AG04449 (cell line): ENCODE measurements around the gene ITGB7.

ENCODE experiments used
- CTCF ChIA-PET: fragments of 350-600 bp; formaldehyde crosslinking; extraction: SDS; loops from one replicate; lab custom pipeline; 2021; ENCODE audit warnings: antibody characterized with exemption; lab: Yijun Ruan, JAX
- POLR2A ChIA-PET: fragments of 400-600, 350-600 bp; formaldehyde crosslinking; extraction: SDS; loops from one replicate; lab custom pipeline; 2020; ENCODE audit warnings: antibody characterized with exemption, inconsistent platforms; lab: Yijun Ruan, JAX
- DNase-seq: peaks from one replicate; pipeline ENCODE4 v3.0.0-alpha.2; 2010; ENCODE audit warnings: low read depth, low spot score
- H3K4me3 ChIP-seq: 2 replicates; pipeline ENCODE4 v1.5.1; 2011; ENCODE audit warnings: low read depth, mild to moderate bottlenecking, control low read depth, low read length
- TF ChIP-seq, protein P1 (sequence below): IDR thresholded peaks from one replicate; pipeline ENCODE4 v1.5.1; 2011; ENCODE audit warnings: mild to moderate bottlenecking, moderate library complexity, low read length, control low read depth, inconsistent platforms; ENCODE audit not compliant: insufficient read depth; ENCODE audit errors: missing control alignments

Gene ITGB7

DNA sequence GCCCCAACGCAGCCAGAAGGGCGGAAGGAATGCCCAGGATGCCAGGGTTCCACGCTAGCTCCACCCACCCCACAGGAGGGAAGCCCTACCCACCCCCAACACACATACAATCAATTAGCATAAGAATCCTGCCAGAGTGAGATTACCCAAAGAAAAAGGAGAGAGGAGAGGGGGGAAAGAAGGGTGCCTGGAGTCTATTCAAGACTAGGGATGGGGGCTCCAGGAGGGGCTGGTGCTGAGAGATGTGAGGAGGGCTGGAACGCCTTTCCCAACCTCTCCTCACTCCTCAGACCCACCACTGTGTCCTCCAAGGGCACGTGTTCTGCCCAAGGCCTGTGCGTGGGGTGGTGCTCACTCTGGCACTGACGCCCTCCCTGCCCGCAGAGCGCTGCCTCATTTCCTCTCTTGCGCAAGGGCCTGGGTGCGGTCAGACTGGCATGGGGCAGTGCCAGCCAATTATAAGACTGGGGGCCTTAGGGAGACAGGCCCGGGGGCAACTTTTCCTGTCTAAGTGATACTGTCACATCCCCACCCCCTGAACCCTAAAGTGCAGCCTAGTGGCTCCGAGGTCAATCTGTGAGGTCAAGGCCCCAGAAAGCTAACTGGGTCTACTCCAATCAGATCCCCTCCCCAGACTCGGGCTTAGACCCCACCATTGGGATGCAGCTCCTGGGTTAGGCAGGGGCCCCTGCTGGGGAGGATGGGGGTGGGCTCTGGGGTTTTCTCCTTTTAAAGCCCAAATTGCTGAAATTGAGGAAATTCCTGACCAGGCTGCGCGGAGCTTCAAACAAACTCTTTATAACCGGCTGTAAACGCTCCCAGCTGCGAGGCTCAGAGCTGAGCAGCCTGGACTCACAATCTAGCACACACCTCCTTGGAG lies 10.2 kb upstream of the ITGB7 start:
- DNase-seq, result no peak
- TF ChIP-seq, protein P1, sequence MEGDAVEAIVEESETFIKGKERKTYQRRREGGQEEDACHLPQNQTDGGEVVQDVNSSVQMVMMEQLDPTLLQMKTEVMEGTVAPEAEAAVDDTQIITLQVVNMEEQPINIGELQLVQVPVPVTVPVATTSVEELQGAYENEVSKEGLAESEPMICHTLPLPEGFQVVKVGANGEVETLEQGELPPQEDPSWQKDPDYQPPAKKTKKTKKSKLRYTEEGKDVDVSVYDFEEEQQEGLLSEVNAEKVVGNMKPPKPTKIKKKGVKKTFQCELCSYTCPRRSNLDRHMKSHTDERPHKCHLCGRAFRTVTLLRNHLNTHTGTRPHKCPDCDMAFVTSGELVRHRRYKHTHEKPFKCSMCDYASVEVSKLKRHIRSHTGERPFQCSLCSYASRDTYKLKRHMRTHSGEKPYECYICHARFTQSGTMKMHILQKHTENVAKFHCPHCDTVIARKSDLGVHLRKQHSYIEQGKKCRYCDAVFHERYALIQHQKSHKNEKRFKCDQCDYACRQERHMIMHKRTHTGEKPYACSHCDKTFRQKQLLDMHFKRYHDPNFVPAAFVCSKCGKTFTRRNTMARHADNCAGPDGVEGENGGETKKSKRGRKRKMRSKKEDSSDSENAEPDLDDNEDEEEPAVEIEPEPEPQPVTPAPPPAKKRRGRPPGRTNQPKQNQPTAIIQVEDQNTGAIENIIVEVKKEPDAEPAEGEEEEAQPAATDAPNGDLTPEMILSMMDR, result no peak
- peak overlapping the region; percentile 95 for H3K4me3 ChIP-seq
- POLR2A ChIA-PET, result interaction anchor here (1.4 kb wide), 1 partner anchor 104 kb away, joined by 3 read pairs; the partner anchor contains the start of gene AAAS
- CTCF ChIA-PET, result interaction anchor here (1.0 to 24.6 kb wide), 10 partner anchors 8 to 128 kb away, joined by 3 to 659 read pairs (median 9); partner anchors contain the start of genes AAAS, ESPL1, ITGB7 and MYG1

DNA sequence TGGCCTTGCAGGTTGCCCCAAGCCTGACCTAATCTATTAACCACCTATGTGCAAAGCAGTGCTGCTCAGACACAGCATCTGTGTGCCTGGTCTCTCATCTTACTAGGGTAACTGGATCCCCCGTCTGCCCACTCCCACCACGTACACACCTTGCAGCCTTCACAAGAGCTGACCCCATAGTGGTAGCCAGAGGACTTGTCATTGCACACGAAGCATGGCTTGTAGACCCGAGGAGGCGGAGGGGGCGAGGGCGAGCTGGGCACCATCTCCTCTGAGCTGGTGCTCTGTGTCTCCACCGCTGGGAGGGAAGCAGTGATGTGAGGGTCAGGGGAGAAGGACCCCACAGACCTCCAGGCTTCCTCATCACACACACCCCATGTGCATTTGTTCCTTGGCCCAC lies 8.4 kb upstream of the ITGB7 start:
- no peak for DNase-seq
- H3K4me3 ChIP-seq, result no peak overlapping the region
- CTCF ChIA-PET, result interaction anchor here (0.8 to 24.6 kb wide), 15 partner anchors 9 to 149 kb away, joined by 3 to 659 read pairs (median 8); partner anchors contain the start of genes AAAS, ESPL1, ITGB7 and MYG1
- TF ChIP-seq, protein P1, result no peak
- POLR2A ChIA-PET, result interaction anchor here (0.9 to 1.3 kb wide), 4 partner anchors 80 to 106 kb away, joined by 3 to 4 read pairs (median 4); partner anchors contain the start of genes AAAS and PFDN5

DNA sequence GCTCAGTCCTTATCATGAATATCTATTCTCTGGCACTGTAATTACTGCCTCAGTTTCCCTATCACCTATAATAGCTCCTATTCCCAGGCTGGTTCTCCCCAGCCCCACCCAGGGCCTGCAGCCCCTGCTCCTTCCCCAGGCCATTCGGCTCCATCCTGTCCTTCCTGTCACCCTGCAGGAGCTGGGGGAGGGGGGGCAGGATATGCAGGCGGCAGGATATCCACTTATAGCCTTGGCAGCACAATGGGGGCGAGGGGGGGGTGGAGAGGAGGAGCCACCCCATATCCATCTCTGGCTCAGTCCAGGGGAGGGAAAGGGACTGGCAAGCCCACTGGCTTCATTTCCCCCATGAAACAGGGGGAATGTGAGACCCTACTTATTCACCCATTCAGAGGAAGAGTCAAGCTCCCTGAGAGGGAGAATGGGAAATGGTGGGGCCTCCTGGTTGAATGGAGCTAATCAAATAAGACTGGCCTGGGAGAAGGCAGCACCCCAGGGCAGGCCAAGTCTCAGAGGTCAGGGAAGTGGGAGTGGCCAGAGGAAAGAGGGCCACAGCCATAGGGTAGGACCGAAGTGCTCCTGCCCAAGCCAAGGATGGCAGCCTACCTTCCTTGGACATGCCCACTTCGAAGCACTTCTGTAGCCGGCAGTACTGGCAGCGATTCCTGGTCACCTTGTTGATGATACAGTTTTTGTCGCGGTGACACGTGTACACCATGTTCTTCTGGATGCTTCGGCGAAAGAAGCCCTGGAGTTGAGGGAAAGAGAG lies 7.8 kb upstream of the ITGB7 start:
- TF ChIP-seq, protein P1, result no peak
- CTCF ChIA-PET, result interaction anchor here (0.9 to 24.6 kb wide), 23 partner anchors 10 to 206 kb away, joined by 3 to 659 read pairs (median 8); partner anchors contain the start of genes AAAS, ESPL1, MYG1 and PFDN5
- no peak for DNase-seq
- POLR2A ChIA-PET, result interaction anchor here (1.3 kb wide), 1 partner anchor 106 kb away, joined by 4 read pairs; the partner anchor contains the start of gene AAAS
- no peak overlapping the region for H3K4me3 ChIP-seq

DNA sequence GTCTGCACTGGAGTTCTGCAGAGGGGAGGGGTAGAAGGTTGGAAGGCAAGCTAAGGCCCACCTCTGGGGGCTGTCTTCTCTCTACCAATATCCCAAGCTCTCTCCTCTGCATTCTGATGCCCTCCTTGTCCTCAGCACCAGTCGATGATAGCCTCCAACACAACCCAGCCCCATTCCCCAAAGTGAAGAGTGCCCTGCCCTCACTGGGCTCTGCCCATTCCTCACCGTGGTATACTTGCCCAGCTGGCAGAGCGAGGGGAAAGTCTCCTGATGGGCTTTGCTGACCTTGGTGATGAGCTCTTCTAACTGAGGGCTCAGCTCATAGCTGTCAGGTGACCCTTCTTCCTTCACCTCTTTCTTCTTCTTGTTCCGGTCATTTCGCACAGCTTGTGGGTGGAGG lies 7.2 kb upstream of the ITGB7 start:
- ChIA-PET POLR2A (interaction anchor here (1.3 kb wide), 1 partner anchor 107 kb away, joined by 4 read pairs; the partner anchor contains the start of gene AAAS), CTCF (interaction anchor here (0.9 to 24.6 kb wide), 31 partner anchors 9 to 294 kb away, joined by 3 to 659 read pairs (median 7); partner anchors contain the start of genes AAAS, ESPL1, MYG1 and PFDN5)
- TF ChIP-seq, protein P1, result no peak
- DNase-seq, result no peak
- no peak overlapping the region for H3K4me3 ChIP-seq

DNA sequence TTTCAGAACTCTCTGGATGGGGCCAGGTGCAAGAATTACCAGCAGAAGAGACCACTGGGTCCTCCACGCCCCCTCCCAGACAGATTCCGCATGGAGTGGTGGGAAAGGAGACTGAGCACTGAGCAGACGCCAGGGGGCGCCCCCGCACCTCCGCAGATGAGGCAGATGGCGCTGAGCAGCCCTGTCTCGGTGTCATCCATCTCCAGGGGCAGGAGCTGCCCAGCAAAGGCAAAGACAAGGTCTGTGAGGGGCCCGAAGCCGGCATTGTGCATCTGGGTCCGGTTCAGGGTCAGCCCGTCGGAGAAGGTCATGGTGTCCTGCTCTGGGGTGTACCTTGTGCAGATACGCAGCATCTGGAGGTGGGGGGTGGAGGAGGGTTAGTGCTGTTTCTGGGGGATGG lies 6.3 kb upstream of the ITGB7 start:
- CTCF ChIA-PET, result interaction anchor here (0.6 to 24.6 kb wide), 38 partner anchors 8 to 305 kb away, joined by 3 to 659 read pairs (median 6); partner anchors contain the start of genes AAAS, ESPL1, MYG1 and PFDN5
- no peak for DNase-seq
- TF ChIP-seq, protein P1, result peak; percentile 98
- H3K4me3 ChIP-seq, result no peak overlapping the region
- POLR2A ChIA-PET, result interaction anchor here (0.7 kb wide), 1 partner anchor 82 kb away, joined by 4 read pairs; the partner anchor contains the start of gene PFDN5
